ENCODE measurements around the gene SLC38A11.

Gene SLC38A11

DNA sequence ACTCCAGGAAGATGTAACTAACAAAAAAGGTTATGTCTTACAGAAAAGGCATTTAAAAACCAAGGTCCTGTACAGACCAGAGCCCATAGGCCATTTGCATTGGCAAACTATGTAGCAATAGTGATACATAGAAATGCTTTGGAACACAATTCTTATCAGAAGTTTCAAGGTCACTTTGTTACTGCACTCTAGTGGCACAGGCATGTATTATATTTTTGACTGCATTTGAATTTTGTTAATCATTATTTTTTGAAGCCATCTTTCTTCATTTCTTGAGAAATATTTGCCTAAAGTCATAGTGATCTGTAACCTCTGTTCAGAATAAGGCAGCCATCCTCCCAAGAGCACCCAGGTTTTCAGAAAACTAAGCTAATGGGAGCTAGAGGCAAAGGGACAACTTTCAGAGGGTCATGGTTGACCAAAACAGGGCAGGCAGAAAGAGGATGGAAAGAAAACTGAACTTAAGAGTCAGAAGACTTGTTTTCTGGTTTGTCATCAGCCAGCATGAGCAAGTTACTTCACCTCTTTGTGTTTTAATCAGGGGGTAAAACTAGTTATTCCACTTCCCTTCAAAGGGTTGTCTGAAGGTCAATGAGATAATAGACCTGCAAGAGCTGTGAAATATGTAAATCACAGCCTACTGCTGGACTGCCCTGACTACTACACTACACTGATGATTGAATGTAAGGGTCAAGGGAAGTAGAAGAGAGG lies 41.5 kb downstream of the SLC38A11 start:
- no peak for DNase-seq (ENCODE audit: low read depth)

GRCh38 chr2:164913011-164913410 lies 42.3 kb downstream of the SLC38A11 start:
- DNase-seq (ENCODE audit: low read depth), result no peak

GRCh38 chr2:164911832-164912231 lies 43.5 kb downstream of the SLC38A11 start:
- no peak for DNase-seq (ENCODE audit: low read depth)

DNA sequence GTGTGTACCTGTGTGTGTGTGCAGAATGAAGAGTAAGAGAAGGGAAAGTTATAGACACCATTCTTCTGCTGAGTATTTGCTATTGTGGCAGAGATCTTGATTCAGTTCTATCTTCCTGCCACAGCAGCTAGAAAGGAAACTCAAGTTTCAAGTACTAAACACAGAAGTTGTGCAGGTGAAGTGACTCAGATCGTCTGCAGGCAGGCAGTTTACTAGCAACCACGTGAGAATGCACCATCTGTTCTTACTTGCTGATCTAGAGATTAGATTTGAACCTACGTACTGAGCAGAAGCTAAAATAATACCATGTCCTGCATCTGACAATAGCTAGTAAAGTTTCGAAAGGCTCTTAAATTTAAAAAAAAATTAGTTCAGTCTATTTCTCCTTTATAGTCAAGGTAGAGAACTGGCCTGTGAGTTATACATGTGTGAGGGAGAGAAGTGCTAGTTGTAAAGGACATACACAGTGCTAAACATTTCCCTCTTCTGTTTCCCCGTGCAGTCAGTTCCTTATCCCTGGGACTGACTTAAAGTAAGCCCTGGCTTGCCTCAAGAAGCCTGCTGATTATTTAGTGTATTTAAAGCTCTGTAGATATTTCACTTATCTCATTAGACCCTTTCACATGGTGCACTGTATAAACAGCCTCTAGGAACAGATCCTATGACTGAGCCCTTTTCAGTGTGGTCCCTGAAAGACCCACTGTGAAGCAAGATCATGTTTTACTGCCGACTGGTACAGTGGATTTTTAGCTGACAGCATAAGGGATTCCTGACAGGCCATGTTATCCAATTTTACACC lies 45.0 kb downstream of the SLC38A11 start:
- DNase-seq (ENCODE audit: low read depth), result no peak

GRCh38 chr2:164906947-164907346 lies 48.4 kb downstream of the SLC38A11 start:
- DNase-seq (ENCODE audit: low read depth), result no peak

DNA sequence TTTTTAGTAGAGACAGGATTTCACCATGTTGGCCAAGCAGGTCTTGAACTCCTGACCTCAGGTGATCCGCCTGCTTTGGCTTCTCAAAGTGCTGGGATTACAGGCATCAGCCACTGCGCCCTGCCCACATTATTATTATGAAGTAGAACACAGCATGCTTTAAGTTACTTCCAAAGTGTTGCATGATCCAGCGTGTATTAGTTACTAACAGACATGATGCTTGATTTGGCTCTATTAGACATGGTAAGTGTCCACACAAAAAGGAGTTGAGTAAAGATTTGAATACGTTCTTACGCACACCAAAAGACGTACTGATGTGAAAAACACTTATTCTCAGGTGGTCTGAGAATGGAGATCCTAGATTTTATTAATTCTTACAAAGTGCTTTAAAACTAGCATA lies 50.0 kb downstream of the SLC38A11 start:
- no peak for DNase-seq (ENCODE audit: low read depth)

GRCh38 chr2:164903951-164904350 lies 51.4 kb downstream of the SLC38A11 start:
- no peak for DNase-seq (ENCODE audit: low read depth)

GRCh38 chr2:164903204-164903603 lies 52.1 kb downstream of the SLC38A11 start:
- DNase-seq (ENCODE audit: low read depth), result no peak

- DNase-seq (ENCODE audit: low read depth), result no peak
These were observed 56.2 kb downstream of the SLC38A11 start for GRCh38 chr2:164899121-164899520.

DNA sequence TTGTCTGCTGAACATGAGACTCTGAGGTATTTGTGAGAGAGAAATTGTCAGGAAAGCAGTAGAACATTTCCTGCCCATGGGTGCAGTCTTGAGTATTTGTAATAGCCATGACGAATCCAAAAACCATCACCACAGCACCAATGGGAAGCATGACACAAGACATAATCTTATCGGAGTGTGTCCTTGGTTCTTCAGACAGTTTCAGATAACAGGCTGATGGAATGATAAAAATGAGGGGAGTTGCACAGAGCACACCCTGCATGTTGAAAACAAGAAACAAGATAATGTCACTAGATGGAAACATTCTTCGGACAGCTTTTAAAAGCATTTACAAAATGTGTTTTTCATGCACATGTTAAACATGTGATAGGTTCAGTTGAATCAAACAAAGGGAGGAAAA lies 56.9 kb downstream of the SLC38A11 start:
- DNase-seq (ENCODE audit: low read depth), result no peak

DNA sequence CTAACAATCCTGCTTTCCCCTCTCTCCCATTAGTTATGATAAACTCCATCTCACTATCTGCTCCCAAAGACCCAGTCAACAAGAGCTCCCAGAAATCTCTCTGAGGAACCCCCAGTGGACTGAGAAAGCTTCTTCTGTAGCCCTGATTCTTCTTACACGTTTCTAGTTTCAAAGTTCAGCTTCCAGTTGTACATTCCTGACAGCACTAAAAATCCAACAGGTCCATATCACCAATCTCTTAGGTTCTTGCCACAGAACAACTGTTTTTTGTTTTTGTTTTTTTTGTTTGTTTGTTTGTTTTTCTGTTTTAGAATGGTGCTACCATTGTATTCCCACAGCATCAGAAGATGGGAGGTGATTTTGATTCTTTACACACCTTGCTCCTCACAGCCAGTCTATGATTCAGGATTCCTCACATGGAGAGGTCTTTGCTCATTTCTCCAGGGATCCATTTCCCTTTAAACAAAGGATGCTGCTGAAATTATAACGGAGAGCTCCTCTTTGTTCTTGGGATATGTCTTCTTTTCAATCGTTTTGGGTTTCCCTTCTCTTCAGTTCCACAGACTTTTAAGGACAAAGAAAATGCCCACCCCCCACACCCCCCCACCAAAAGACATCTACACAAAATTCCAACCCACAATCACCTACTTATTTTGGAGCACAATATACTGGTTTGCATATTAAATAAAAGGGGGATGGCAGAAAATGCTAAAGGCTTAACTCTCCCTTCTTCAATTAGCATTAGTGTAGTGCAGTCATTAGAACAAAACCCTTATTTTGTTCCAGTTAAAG lies 57.7 kb downstream of the SLC38A11 start:
- no peak for DNase-seq (ENCODE audit: low read depth)

DNA sequence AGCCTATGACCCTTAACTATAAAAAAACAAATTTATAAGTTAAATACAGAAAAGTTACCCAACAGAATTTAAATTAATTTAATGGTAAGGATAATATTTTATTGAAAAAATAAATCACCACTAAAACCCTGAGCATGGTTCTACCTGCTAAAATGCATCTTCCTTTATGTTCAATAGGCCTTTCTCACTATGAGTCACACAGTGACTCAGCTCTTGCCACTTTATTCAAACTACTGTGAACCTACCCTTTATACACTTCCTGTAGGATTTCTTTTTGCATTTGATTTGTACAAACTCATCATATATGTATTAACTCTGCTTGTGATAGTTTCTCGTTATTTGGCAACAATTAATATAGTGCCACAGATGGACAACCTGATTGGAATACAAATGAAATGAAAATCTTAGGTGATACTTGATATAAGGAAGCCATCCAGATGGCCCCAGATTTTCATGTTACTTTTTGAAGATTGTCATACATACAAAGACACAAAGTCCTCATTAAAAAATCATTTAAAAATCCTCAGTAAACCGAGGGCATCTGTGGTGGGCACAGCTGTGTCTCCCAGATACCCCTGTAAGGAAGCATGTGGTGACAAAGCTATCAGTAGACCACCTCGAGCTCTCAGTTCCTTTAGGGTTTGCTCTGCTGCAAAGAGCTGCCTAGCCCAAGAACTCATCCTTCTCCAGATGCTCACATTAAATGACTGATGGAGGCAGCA lies 58.5 kb downstream of the SLC38A11 start:
- DNase-seq (ENCODE audit: low read depth), result no peak

GRCh38 chr2:164896226-164896625 lies 59.1 kb downstream of the SLC38A11 start:
- no peak for DNase-seq (ENCODE audit: low read depth)

- DNase-seq (ENCODE audit: low read depth), result no peak
These were observed 63.9 kb downstream of the SLC38A11 start for GRCh38 chr2:164891460-164891859.

DNA sequence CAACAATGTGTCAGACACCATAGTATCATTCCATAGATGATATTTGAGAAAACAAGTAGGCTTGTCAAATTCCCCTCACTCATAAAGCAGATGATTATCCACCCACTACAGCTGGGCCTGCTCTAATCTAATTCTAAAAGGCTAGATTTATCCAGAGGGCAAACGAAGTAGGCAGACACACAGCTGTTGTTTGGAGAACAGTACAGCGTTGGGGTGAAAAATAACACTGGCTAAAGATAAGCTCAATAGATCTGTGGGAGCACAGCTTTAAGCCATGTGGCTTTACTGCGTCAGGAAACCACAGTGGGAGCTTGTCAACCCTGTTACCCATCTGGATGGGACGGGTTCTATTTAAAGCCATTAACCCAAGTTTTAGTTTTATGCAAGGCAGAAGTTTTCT lies 64.8 kb downstream of the SLC38A11 start:
- no peak for DNase-seq (ENCODE audit: low read depth)

GRCh38 chr2:164888592-164888991 lies 66.7 kb downstream of the SLC38A11 start:
- no peak for DNase-seq (ENCODE audit: low read depth)

DNA sequence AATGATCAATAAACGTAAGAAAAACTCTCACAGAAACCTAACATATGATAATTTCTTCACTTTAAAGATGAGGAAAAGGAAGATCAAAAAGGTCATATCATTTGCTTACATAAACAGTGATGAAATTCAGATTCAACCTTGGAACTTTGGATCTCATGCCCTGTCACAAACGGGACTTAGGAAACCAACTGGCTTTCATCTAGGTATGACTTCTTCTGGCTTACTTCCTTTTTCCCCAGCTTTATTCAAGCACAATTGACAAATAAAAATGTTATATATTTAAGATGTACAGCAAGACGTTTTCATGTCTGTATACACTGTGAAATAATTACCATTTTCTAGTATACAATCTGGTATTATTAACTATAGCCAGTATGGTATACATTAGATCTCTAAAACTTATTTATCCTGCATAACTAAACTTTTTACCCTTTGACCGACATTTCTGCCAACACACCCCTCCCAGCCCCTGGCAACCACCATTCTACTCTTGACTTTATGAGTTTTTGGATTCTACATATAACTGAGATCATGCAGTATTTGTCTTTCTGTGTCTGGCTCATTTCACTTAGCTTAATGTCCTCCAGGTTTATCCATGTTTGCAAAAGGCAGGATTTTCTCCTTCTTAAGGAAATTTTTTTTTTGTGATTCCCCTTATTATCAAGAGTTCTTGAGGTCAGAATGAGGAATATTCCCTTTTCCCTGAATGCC lies 67.7 kb downstream of the SLC38A11 start:
- no peak for DNase-seq (ENCODE audit: low read depth)

- no peak for DNase-seq (ENCODE audit: low read depth)
These were observed 73.0 kb downstream of the SLC38A11 start for GRCh38 chr2:164882276-164882675.

DNA sequence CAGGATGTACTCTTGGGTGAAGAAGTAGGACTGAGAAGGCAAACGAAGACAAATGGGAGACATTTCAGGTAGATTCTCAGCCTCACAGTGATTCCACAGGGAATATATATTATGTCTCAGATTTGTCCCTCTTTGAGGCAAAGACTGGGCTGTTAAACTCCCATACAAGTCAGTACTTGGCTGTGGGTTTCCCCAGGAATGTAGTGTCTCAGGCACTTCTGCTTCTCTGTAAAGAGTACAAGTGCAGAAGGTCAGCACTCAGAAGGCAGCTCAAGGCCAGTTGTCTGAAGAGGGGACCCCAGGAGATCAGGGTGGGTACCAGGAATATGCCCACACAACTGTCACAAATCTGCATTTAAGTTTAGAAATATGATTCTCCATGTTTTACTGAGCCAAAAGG lies 73.8 kb downstream of the SLC38A11 start:
- no peak for DNase-seq (ENCODE audit: low read depth)

GRCh38 chr2:164879901-164880535 lies 75.3 kb downstream of the SLC38A11 start:
- DNase-seq (ENCODE audit: low read depth), result no peak

- DNase-seq (ENCODE audit: low read depth), result no peak
These were observed 77.4 kb downstream of the SLC38A11 start for GRCh38 chr2:164877927-164878326.

All from stimulated activated CD8-positive, alpha-beta memory T cell treated with anti-CD3 and anti-CD28 coated beads, Interleukin-15, amount 100 ng/mL, for 24 hours (primary cell).